ENCODE measurements around the gene IFNL3.

IFNL3 gene

GRCh38 chr19:39212375-39212742, 32.4 kb downstream of the IFNL3 start:
- TF ChIP-seq CTCF (conservative IDR thresholded peaks at IDR 0.05; ENCODE audit: low read length), result peak; percentile 85
- no peak for TF ChIP-seq EZH2phosphoT487 (IDR thresholded peaks at IDR 0.05; ENCODE audit: borderline replicate concordance)
- Histone ChIP-seq H3K9ac (ENCODE audit: low read depth, low read length, poor library complexity, severe bottlenecking) (no peak overlapping the region), H3F3A (ENCODE audit: low read depth) (no peaks in the 10 kb centered on the region), H3K9me3 (ENCODE audit: insufficient read depth, low read depth, low read length) (no peaks in the 10 kb centered on the region), H3K36me3 (ENCODE audit: insufficient read depth, low read length) (no peaks in the 10 kb centered on the region), H3K4me1 (ENCODE audit: insufficient read depth, low read length, poor library complexity, severe bottlenecking) (no peaks in the 10 kb centered on the region), H3K27me3 (ENCODE audit: insufficient read depth, low read length, poor library complexity, severe bottlenecking) (no peaks in the 10 kb centered on the region), H3K9me2 (replicated peaks; ENCODE audit: low read depth, low read length) (no peaks in the 10 kb centered on the region), H2AFZ (ENCODE audit: low read length) (no peak overlapping the region), H3K79me2 (ENCODE audit: insufficient read depth, low read length) (no peaks in the 10 kb centered on the region), H3K4me2 (ENCODE audit: low read depth, low read length, poor library complexity, severe bottlenecking) (no peak overlapping the region), H4K20me1 (ENCODE audit: insufficient read depth, low read length, poor library complexity, severe bottlenecking) (no peaks in the 10 kb centered on the region), H3K4me3 (ENCODE audit: low read length, poor library complexity, severe bottlenecking) (no peak overlapping the region)

- no peaks in the 10 kb centered on the region for H3K9me3 ChIP-seq (ENCODE audit: insufficient read depth, low read depth, low read length)
- no peak overlapping the region for H3K4me3 ChIP-seq (ENCODE audit: low read length, poor library complexity, severe bottlenecking)
- no peaks in the 10 kb centered on the region for H3K4me1 ChIP-seq (ENCODE audit: insufficient read depth, low read length, poor library complexity, severe bottlenecking)
- no peaks in the 10 kb centered on the region for H4K20me1 ChIP-seq (ENCODE audit: insufficient read depth, low read length, poor library complexity, severe bottlenecking)
- H3K27me3 ChIP-seq (ENCODE audit: insufficient read depth, low read length, poor library complexity, severe bottlenecking), result no peaks in the 10 kb centered on the region
- no peaks in the 10 kb centered on the region for H3F3A ChIP-seq (ENCODE audit: low read depth)
- H3K9ac ChIP-seq (ENCODE audit: low read depth, low read length, poor library complexity, severe bottlenecking), result no peak overlapping the region
- no peak overlapping the region for H3K4me2 ChIP-seq (ENCODE audit: low read depth, low read length, poor library complexity, severe bottlenecking)
- H3K36me3 ChIP-seq (ENCODE audit: insufficient read depth, low read length), result no peaks in the 10 kb centered on the region
- no peaks in the 10 kb centered on the region for H3K9me2 ChIP-seq (replicated peaks; ENCODE audit: low read depth, low read length)
- H3K79me2 ChIP-seq (ENCODE audit: insufficient read depth, low read length), result no peaks in the 10 kb centered on the region
- TF ChIP-seq EZH2phosphoT487 (IDR thresholded peaks at IDR 0.05; ENCODE audit: borderline replicate concordance), result no peak
- TF ChIP-seq CTCF (conservative IDR thresholded peaks at IDR 0.05; ENCODE audit: low read length), result no peak
- H2AFZ ChIP-seq (ENCODE audit: low read length), result no peak overlapping the region
These were observed 33.0 kb downstream of the IFNL3 start for GRCh38 chr19:39211731-39212374.

- Histone ChIP-seq H2AFZ (ENCODE audit: low read length) (no peak overlapping the region), H3K9me3 (ENCODE audit: insufficient read depth, low read depth, low read length) (no peaks in the 10 kb centered on the region), H3K9me2 (replicated peaks; ENCODE audit: low read depth, low read length) (no peaks in the 10 kb centered on the region), H3K9ac (ENCODE audit: low read depth, low read length, poor library complexity, severe bottlenecking) (no peak overlapping the region), H3K4me3 (ENCODE audit: low read length, poor library complexity, severe bottlenecking) (no peak overlapping the region), H3K27me3 (ENCODE audit: insufficient read depth, low read length, poor library complexity, severe bottlenecking) (no peaks in the 10 kb centered on the region), H3K79me2 (ENCODE audit: insufficient read depth, low read length) (no peaks in the 10 kb centered on the region), H3K36me3 (ENCODE audit: insufficient read depth, low read length) (no peaks in the 10 kb centered on the region), H3K4me2 (ENCODE audit: low read depth, low read length, poor library complexity, severe bottlenecking) (no peak overlapping the region), H3F3A (ENCODE audit: low read depth) (no peaks in the 10 kb centered on the region), H4K20me1 (ENCODE audit: insufficient read depth, low read length, poor library complexity, severe bottlenecking) (no peaks in the 10 kb centered on the region), H3K4me1 (ENCODE audit: insufficient read depth, low read length, poor library complexity, severe bottlenecking) (no peaks in the 10 kb centered on the region)
- TF ChIP-seq EZH2phosphoT487 (IDR thresholded peaks at IDR 0.05; ENCODE audit: borderline replicate concordance), result no peak
- TF ChIP-seq CTCF (conservative IDR thresholded peaks at IDR 0.05; ENCODE audit: low read length), result no peak
These were observed 35.6 kb downstream of the IFNL3 start for GRCh38 chr19:39209196-39209595.
